ENCODE data around the gene PRKN. TPM values are rescaled to one million over a fixed set of nuclear protein-coding genes. Genes with fewer than 3 reads are reported as not detected.

PRKN gene
- total RNA-seq, 1 experiment from 2014 or later = 1.2 TPM

DNA sequence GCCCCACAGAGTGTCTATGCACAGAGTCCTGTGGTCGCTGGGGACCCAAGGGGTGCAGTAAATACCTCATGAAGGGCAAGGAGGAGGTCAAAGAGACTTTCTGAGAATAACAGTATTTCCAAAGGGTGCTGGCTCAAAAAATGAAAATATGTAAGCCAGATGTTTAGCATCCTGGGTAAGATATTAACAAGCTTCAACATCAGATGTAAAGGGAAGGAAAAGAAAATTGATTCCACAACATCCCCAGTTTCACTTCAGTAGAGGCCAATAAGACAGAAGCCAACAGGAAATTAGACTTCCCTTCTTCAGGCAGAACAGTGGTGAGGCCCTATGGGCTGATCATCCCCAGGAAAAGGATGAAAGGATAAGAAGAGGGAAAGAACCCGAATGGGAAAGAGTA is 434.7 kb downstream of the PRKN start:
- no TSS peak for BruUV-seq (replicated peaks)
- H3K4me1 ChIP-seq (ENCODE audit: insufficient read depth, low read length, poor library complexity, severe bottlenecking) = no peaks in the 10 kb centered on the region
- intact Hi-C loops (cut with micrococcal nuclease; ENCODE audit: unreplicated experiment) = no loop called here
- H3K4me3 ChIP-seq (ENCODE audit: low read depth, low read length, poor library complexity, severe bottlenecking) = no peak overlapping the region
- H3K36me3 ChIP-seq (ENCODE audit: insufficient read depth, low read length, poor library complexity, severe bottlenecking) = no peaks in the 10 kb centered on the region
- H3K9me3 ChIP-seq (ENCODE audit: low read depth, low read length, poor library complexity, severe bottlenecking) = no peaks in the 10 kb centered on the region
- TF ChIP-seq EZH2 (IDR thresholded peaks at IDR 0.05; ENCODE audit: borderline replicate concordance, low read depth, low read length, poor library complexity, severe bottlenecking) = no peak
- TF ChIP-seq, protein P1, sequence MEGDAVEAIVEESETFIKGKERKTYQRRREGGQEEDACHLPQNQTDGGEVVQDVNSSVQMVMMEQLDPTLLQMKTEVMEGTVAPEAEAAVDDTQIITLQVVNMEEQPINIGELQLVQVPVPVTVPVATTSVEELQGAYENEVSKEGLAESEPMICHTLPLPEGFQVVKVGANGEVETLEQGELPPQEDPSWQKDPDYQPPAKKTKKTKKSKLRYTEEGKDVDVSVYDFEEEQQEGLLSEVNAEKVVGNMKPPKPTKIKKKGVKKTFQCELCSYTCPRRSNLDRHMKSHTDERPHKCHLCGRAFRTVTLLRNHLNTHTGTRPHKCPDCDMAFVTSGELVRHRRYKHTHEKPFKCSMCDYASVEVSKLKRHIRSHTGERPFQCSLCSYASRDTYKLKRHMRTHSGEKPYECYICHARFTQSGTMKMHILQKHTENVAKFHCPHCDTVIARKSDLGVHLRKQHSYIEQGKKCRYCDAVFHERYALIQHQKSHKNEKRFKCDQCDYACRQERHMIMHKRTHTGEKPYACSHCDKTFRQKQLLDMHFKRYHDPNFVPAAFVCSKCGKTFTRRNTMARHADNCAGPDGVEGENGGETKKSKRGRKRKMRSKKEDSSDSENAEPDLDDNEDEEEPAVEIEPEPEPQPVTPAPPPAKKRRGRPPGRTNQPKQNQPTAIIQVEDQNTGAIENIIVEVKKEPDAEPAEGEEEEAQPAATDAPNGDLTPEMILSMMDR (conservative IDR thresholded peaks at IDR 0.05; ENCODE audit: low read depth, low read length) = no peak
- no peaks in the 10 kb centered on the region for H3K27me3 ChIP-seq (replicated peaks; ENCODE audit: insufficient read depth, low read depth, low read length, poor library complexity)
- ChIA-PET POLR2A (ENCODE audit: low non-redundant PET) (no interaction called here), CTCF (no interaction called here)
- no peak overlapping the region for H3K27ac ChIP-seq (ENCODE audit: low read depth, low read length, poor library complexity, severe bottlenecking)
- DNase-seq (ENCODE audit: low spot score) = no peak

DNA sequence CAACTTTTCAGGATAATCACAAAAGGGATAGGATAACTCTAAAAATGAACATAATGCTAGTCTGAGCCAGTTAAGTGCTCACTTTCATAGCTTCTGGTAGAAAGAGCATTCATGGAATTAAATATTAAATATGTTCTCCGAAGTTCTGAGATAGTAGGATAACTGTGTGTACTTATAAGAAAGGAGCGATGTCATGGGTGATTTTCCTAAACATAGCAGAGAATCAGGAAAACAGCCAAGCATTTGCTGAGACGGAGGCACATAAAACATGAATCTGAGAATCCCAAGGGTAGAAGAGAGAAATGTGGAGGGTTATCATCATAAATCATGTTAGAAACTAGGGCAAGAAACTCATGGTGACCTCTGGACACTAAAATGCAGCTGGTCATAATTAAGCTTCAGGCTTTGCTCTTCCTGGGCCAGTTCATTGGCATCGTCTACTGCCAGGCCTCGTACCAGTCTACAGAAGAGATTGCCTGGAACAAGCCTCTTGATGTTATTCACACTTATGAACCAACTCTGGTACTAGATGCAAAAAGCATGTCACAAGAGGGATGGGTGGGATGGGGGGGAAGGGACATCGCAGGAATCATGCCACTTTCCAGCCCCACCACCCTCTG is 436.6 kb downstream of the PRKN start:
- POLR2A ChIA-PET (ENCODE audit: low non-redundant PET) = no interaction called here
- Histone ChIP-seq H3K27me3 (replicated peaks; ENCODE audit: insufficient read depth, low read depth, low read length, poor library complexity) (no peaks in the 10 kb centered on the region), H3K9me3 (ENCODE audit: low read depth, low read length, poor library complexity, severe bottlenecking) (no peaks in the 10 kb centered on the region), H3K4me3 (ENCODE audit: low read depth, low read length, poor library complexity, severe bottlenecking) (no peak overlapping the region), H3K27ac (ENCODE audit: low read depth, low read length, poor library complexity, severe bottlenecking) (no peak overlapping the region), H3K4me1 (ENCODE audit: insufficient read depth, low read length, poor library complexity, severe bottlenecking) (no peaks in the 10 kb centered on the region), H3K36me3 (ENCODE audit: insufficient read depth, low read length, poor library complexity, severe bottlenecking) (no peaks in the 10 kb centered on the region)
- TF ChIP-seq, protein P1 (conservative IDR thresholded peaks at IDR 0.05; ENCODE audit: low read depth, low read length) = no peak
- CTCF ChIA-PET = no interaction called here
- no peak for DNase-seq (ENCODE audit: low spot score)
- BruUV-seq (replicated peaks) = no TSS peak
- intact Hi-C loops (cut with micrococcal nuclease; ENCODE audit: unreplicated experiment) = no loop called here

DNA sequence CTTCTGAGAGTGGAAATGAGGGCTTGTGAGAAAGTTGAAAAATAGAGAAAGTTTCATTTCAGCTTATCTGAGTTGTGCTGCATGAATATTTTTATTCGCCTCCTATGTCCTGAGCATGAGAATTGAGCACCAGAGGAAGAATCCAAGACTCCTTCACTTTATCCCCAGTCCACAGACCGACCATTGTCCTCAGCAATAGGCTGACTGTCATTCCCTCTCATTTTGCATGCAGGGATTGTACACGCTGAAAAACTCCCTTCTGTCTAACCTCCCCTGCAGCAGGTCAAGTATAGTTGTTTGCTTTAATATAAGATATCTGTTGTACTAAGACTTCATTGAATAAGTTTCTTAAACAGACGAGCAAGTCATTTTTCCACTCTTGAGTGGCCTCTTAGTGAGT is 437.6 kb downstream of the PRKN start:
- H3K4me3 ChIP-seq (ENCODE audit: low read depth, low read length, poor library complexity, severe bottlenecking) = no peak overlapping the region
- POLR2A ChIA-PET (ENCODE audit: low non-redundant PET) = no interaction called here
- no peak for DNase-seq (ENCODE audit: low spot score)
- H3K9me3 ChIP-seq (ENCODE audit: low read depth, low read length, poor library complexity, severe bottlenecking) = no peaks in the 10 kb centered on the region
- H3K36me3 ChIP-seq (ENCODE audit: insufficient read depth, low read length, poor library complexity, severe bottlenecking) = no peaks in the 10 kb centered on the region
- intact Hi-C loops (cut with micrococcal nuclease; ENCODE audit: unreplicated experiment) = no loop called here
- no peaks in the 10 kb centered on the region for H3K27me3 ChIP-seq (replicated peaks; ENCODE audit: insufficient read depth, low read depth, low read length, poor library complexity)
- no TSS peak for BruUV-seq (replicated peaks)
- CTCF ChIA-PET = no interaction called here
- TF ChIP-seq, protein P1 (conservative IDR thresholded peaks at IDR 0.05; ENCODE audit: low read depth, low read length) = no peak
- no peak for TF ChIP-seq EZH2 (IDR thresholded peaks at IDR 0.05; ENCODE audit: borderline replicate concordance, low read depth, low read length, poor library complexity, severe bottlenecking)
- no peak overlapping the region for H3K27ac ChIP-seq (ENCODE audit: low read depth, low read length, poor library complexity, severe bottlenecking)
- H3K4me1 ChIP-seq (ENCODE audit: insufficient read depth, low read length, poor library complexity, severe bottlenecking) = no peaks in the 10 kb centered on the region

Measured in A673 (cell line).